ENCODE results near the gene LRRC75A. TPM values are rescaled to one million over a fixed set of nuclear protein-coding genes. Genes with fewer than 3 reads are reported as not detected.

The LRRC75A gene
- total and polyA plus RNA-seq, 2 of the 8 experiments (the other 6 are each of a cell fraction or from before 2014, with no cell fraction given), result 9.7 to 9.9 TPM

GRCh38 chr17:16465052-16465312 is 27.0 kb downstream of the LRRC75A start:
- CTCF ChIA-PET (ENCODE audit: partially characterized antibody), result interaction anchor here (0.8 to 36.9 kb wide), 8 partner anchors 10 to 101 kb away, joined by 3 to 941 read pairs (median 10); partner anchors contain the start of gene LRRC75A
- TF ChIP-seq RBBP5 (IDR thresholded peaks at IDR 0.05; ENCODE audit: borderline replicate concordance, low read depth, low read length) (no peak), SAP30 (IDR thresholded peaks at IDR 0.05; ENCODE audit: insufficient read depth, insufficient replicate concordance, low read length) (no peak), E2F6 (IDR thresholded peaks at IDR 0.05) (no peak), ZNF274 (IDR thresholded peaks at IDR 0.05; ENCODE audit: borderline replicate concordance, extremely low read depth, low read length) (no peak), TAF1 (IDR thresholded peaks at IDR 0.05; ENCODE audit: low read depth, low read length) (no peak), MAFK (IDR thresholded peaks at IDR 0.05; ENCODE audit: low read depth, low read length) (no peak), TEAD4 (IDR thresholded peaks at IDR 0.05; ENCODE audit: low read depth, low read length) (no peak)

More at GRCh38 chr17:16465052-16465312, 27.0 kb downstream of the LRRC75A start:
- H3K4me1 ChIP-seq (replicated peaks in 1 of 4; ENCODE audit: control insufficient read depth in 3 of 4, insufficient read depth in 4 of 4, low read length in 3 of 4), result peaks cover 3 to 23% (median 4%) of the 10 kb centered on the region in 4 experiments
- no peak overlapping the region for H3K14ac ChIP-seq (ENCODE audit: insufficient read length)
- H3K79me2 ChIP-seq (ENCODE audit: control insufficient read depth in 1 of 2, insufficient read depth in 2 of 2, low read length in 2 of 2), result no peaks in the 10 kb centered on the region
- no peak overlapping the region for H4K5ac ChIP-seq (ENCODE audit: insufficient read length, low read depth, low read length)
- no peak overlapping the region for H2AFZ ChIP-seq (ENCODE audit: low read length)
- H3K79me1 ChIP-seq (ENCODE audit: low read depth, low read length), result peaks cover 4% of the 10 kb centered on the region
- no peak overlapping the region for H4K8ac ChIP-seq (ENCODE audit: extremely low read depth, insufficient read depth, low read length)
- no peak overlapping the region for H3K27ac ChIP-seq (ENCODE audit: low read depth, low read length)
- no peak overlapping the region for H3K56ac ChIP-seq (replicated peaks; ENCODE audit: insufficient read length, low read depth, low read length)
- DNase-seq (ENCODE audit: low read depth in 1 of 2, low spot score in 2 of 2) (no peak), FAIRE-seq (no peak)
- no peak overlapping the region for H2BK20ac ChIP-seq (ENCODE audit: low read length)
- no peak overlapping the region for H3K4ac ChIP-seq (replicated peaks; ENCODE audit: insufficient read length, low read depth, low read length)
- H2BK120ac ChIP-seq (replicated peaks; ENCODE audit: low read depth, low read length), result no peak overlapping the region
- no peaks in the 10 kb centered on the region for H3K27me3 ChIP-seq (replicated peaks in 1 of 4; ENCODE audit: control insufficient read depth in 3 of 4, extremely low read depth in 1 of 4, insufficient read depth in 3 of 4, low read length in 3 of 4)
- no peak overlapping the region for H3K4me2 ChIP-seq (ENCODE audit: insufficient read depth in 1 of 2, low read depth in 2 of 2, low read length in 2 of 2)
- H2BK12ac ChIP-seq (ENCODE audit: low read depth, low read length), result no peak overlapping the region
- H3K23me2 ChIP-seq (ENCODE audit: low read depth, low read length), result no peaks in the 10 kb centered on the region
- 97% methylated on average over 3 of the region's 3 CpGs; no CpG with 5 or more reads in 1 of the 2 experiments for WGBS, 2 experiments (ENCODE audit: extremely low coverage in 1 of 2, insufficient coverage in 1 of 2, insufficient read length in 1 of 2, insufficient replicate concordance in 2 of 2, low coverage in 1 of 2, low lambda C conversion rate in 2 of 2, missing lambda C conversion rate in 1 of 2)
- no peak overlapping the region for H2BK15ac ChIP-seq (ENCODE audit: low read length)
- no peaks in the 10 kb centered on the region for H3K36me3 ChIP-seq (ENCODE audit: control insufficient read depth in 2 of 4, insufficient read depth in 4 of 4, low read length in 3 of 4)
- no peak overlapping the region for H2AK5ac ChIP-seq (ENCODE audit: low read depth, low read length)
- no peak overlapping the region for H2BK5ac ChIP-seq (ENCODE audit: low read depth, low read length)
- H4K91ac ChIP-seq (replicated peaks; ENCODE audit: insufficient read length, low read length), result no peak overlapping the region
- no peak overlapping the region for H3K4me3 ChIP-seq (ENCODE audit: extremely low read depth in 1 of 4, insufficient read depth in 2 of 4, low read depth in 3 of 4, low read length in 4 of 4)
- H4K20me1 ChIP-seq (replicated peaks in 1 of 2; ENCODE audit: control insufficient read depth in 1 of 2, insufficient read depth in 2 of 2, low read length in 2 of 2), result peaks cover 3 to 5% of the 10 kb centered on the region in 2 experiments
- H3K9me3 ChIP-seq (ENCODE audit: insufficient read depth in 2 of 2, low read depth in 1 of 2, low read length in 1 of 2), result no peaks in the 10 kb centered on the region
- H3K18ac ChIP-seq (ENCODE audit: extremely low read depth, low read length), result no peak overlapping the region
- no peak overlapping the region for H3K9ac ChIP-seq (replicated peaks in 1 of 4; ENCODE audit: extremely low read depth in 1 of 4, low read depth in 3 of 4, low read length in 3 of 4)
- no peak overlapping the region for H3K23ac ChIP-seq (ENCODE audit: insufficient read length)
- POLR2A ChIA-PET (ENCODE audit: partially characterized antibody), result interaction anchor here (0.9 to 2.7 kb wide), 6 partner anchors 11 to 47 kb away, joined by 3 to 8 read pairs (median 4); no protein-coding TSS in a partner anchor

Data from H1 (cell line).